ENCODE results near the gene PSMB5. TPM values are rescaled to one million over a fixed set of nuclear protein-coding genes. Genes with fewer than 3 reads are reported as not detected.

The PSMB5 gene
- total RNA-seq, 5 donors from 2014 or later (not counting 1 experiment from before 2014, with no cell fraction given): 20.6 to 43.9 (median 38.0) TPM

DNA sequence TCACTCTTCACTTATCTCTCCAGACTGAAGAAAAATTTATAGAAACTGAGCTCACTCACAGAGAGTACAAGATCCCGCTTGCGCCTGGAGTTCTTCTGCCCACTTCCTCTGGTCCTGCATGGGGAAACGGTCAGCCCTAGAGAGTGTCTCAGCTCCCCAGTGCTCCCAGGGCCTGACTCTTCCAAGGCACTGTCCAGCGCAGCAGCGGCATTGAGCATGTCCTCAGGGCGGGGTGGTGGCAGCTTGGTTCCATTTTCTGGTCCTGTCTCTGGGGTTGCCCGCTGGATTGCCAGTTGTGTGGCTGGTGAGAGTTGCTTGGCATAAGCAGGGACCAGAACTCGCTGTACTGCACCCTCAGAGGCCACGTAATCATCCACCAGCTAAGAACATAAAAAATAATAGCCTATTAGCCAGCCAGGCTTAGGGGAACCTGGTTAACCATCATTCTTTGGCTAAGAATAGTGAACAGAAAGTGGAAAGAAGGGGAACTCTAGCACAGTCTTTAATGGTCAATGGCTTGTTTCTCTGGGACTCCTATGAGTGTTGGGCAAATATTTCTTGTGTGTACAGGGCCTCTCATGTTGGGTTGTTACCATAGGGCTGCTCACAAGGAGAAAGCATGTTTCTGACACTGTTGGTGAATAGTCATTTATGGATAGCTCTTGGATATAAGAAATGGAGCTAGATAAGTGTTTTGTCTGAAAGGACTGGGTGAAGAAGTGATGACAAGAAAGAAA, 38.6 kb downstream of the PSMB5 start:
- ATAC-seq (replicated peaks in 1 of 4) (no peak), DNase-seq (no peak)
- Mint-ChIP-seq H3K27me3 (no peaks in the 10 kb centered on the region), H3K9me3 (no peaks in the 10 kb centered on the region), H3K36me3 (peaks cover 13% of the 10 kb centered on the region), H3K27ac (no peak overlapping the region), H3K4me1 (no peaks in the 10 kb centered on the region), H3K4me3 (no peak overlapping the region)
- POLR2A ChIA-PET: interaction anchor here (0.6 kb wide), 2 partner anchors 9 to 13 kb away, joined by 4 to 5 read pairs; no protein-coding TSS in a partner anchor
- no peaks in the 10 kb centered on the region for H3K27me3 ChIP-seq (replicated peaks in 1 of 2; ENCODE audit: control insufficient read depth in 2 of 2, extremely low read depth in 1 of 2, insufficient read depth in 2 of 2, low read length in 1 of 2)
- peaks cover 4% of the 10 kb centered on the region in 2 donors for H3K36me3 ChIP-seq (ENCODE audit: control insufficient read depth in 2 of 2, extremely low read depth in 1 of 2, insufficient read depth in 1 of 2, low read length in 1 of 2)
- no peaks in the 10 kb centered on the region for H3K9me3 ChIP-seq
- no peak overlapping the region for H3K27ac ChIP-seq (ENCODE audit: low read length)
- H3K4me1 ChIP-seq (ENCODE audit: control insufficient read depth in 1 of 2, extremely low read depth in 1 of 2, insufficient read depth in 2 of 2, low read length in 2 of 2): peaks cover 0 to 4% of the 10 kb centered on the region in 2 experiments
- WGBS (ENCODE audit: insufficient coverage): 91% methylated on average over 6 of the region's 9 CpGs
- no peak overlapping the region for H3K4me3 ChIP-seq (ENCODE audit: control insufficient read depth in 1 of 2, extremely low read depth in 1 of 2, low read length in 1 of 2)
- CTCF ChIA-PET: interaction anchor here (0.6 to 3.5 kb wide), 17 partner anchors 10 to 1074 kb away, joined by 3 to 38 read pairs (median 5); partner anchors contain the start of gene CDH24 (in 1 of the 2)

DNA sequence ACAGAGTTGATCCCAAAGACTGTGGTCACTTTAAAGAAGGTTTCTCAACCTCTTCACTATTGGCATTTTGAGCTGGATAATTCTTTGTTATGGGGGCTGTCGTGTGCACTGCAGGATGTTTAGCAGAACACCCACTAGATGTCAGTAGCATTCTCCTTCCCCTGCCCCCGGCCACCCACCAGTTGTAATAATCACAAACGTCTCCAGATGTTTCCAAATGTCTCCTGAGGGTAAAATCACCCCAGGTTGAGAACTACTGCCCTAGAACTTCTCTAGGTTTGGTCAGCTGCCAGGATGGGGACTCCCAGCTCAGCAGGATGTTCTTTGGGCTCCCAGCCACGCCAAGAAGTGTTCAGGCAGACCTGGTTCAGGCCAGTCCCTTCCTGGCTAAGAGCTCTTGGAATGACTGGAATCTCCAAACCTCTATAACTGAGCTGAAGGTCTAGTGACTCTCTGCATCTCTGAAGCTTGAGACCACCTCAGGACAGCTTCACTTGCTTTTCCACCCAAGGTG, 39.9 kb downstream of the PSMB5 start:
- peaks cover 4% of the 10 kb centered on the region in 2 donors for H3K36me3 ChIP-seq (ENCODE audit: control insufficient read depth in 2 of 2, extremely low read depth in 1 of 2, insufficient read depth in 1 of 2, low read length in 1 of 2)
- Mint-ChIP-seq H3K4me3 (no peak overlapping the region), H3K27ac (no peak overlapping the region), H3K27me3 (no peaks in the 10 kb centered on the region), H3K36me3 (peaks cover 17% of the 10 kb centered on the region), H3K4me1 (no peaks in the 10 kb centered on the region), H3K9me3 (no peaks in the 10 kb centered on the region)
- no peaks in the 10 kb centered on the region for H3K27me3 ChIP-seq (replicated peaks in 1 of 2; ENCODE audit: control insufficient read depth in 2 of 2, extremely low read depth in 1 of 2, insufficient read depth in 2 of 2, low read length in 1 of 2)
- no peak overlapping the region for H3K27ac ChIP-seq (ENCODE audit: low read length)
- no peak overlapping the region for H3K4me3 ChIP-seq (ENCODE audit: control insufficient read depth in 1 of 2, extremely low read depth in 1 of 2, low read length in 1 of 2)
- no peaks in the 10 kb centered on the region for H3K9me3 ChIP-seq
- DNase-seq (peak in 10 of 35 experiments; percentile 24 to 62 (median 32)), ATAC-seq (replicated peaks in 1 of 4) (peak; percentile 69 to 85 (median 75))
- POLR2A ChIA-PET: interaction anchor here (0.6 to 0.7 kb wide), 5 partner anchors 68 to 1193 kb away, joined by 5 to 8 read pairs (median 6); no protein-coding TSS in a partner anchor
- WGBS (ENCODE audit: insufficient coverage): 27% methylated on average over 3 of the region's 4 CpGs
- CTCF ChIA-PET: interaction anchor here (0.5 to 3.5 kb wide), 29 partner anchors 8 to 896 kb away, joined by 3 to 38 read pairs (median 6); partner anchors contain the start of genes ACIN1 (in 1 of the 2) and CDH24 (in 1 of the 2)
- peaks cover 0 to 4% of the 10 kb centered on the region in 2 experiments for H3K4me1 ChIP-seq (ENCODE audit: control insufficient read depth in 1 of 2, extremely low read depth in 1 of 2, insufficient read depth in 2 of 2, low read length in 2 of 2)

DNA sequence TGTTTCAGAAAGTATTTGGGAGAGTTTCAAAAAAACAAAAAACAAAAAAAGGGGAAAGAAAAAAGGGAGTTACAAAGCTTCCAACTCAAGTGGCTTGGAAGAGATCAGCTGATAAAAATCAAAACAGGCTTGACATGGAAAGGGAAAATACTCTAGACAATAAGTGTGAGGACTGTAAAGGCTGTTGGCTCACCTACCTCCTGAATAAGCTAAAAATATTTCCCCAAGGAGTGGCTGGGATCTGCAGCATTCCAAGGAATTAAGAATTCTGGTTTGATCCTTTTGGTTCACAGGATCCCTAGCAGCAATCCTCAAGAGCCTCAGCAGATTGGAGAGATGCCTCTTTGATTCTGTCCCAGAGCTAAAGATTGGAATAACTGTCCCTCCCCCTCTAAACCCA, 41.2 kb downstream of the PSMB5 start:
- H3K9me3 Mint-ChIP-seq: no peaks in the 10 kb centered on the region
- DNase-seq (no peak), ATAC-seq (replicated peaks in 1 of 4) (no peak)
- H3K36me3 Mint-ChIP-seq: peaks cover 19% of the 10 kb centered on the region
- Histone ChIP-seq H3K27ac (ENCODE audit: low read length) (no peak overlapping the region), H3K36me3 (ENCODE audit: control insufficient read depth in 2 of 2, extremely low read depth in 1 of 2, insufficient read depth in 1 of 2, low read length in 1 of 2) (peaks cover 0 to 3% of the 10 kb centered on the region in 2 donors), H3K9me3 (no peaks in the 10 kb centered on the region), H3K27me3 (replicated peaks in 1 of 2; ENCODE audit: control insufficient read depth in 2 of 2, extremely low read depth in 1 of 2, insufficient read depth in 2 of 2, low read length in 1 of 2) (no peaks in the 10 kb centered on the region), H3K4me3 (ENCODE audit: control insufficient read depth in 1 of 2, extremely low read depth in 1 of 2, low read length in 1 of 2) (no peak overlapping the region), H3K4me1 (ENCODE audit: control insufficient read depth in 1 of 2, extremely low read depth in 1 of 2, insufficient read depth in 2 of 2, low read length in 2 of 2) (peaks cover 0 to 4% of the 10 kb centered on the region in 2 experiments)
- H3K4me1 Mint-ChIP-seq: no peaks in the 10 kb centered on the region
- POLR2A ChIA-PET: interaction anchor here in 1 of 2 donors (1.1 kb wide), 1 partner anchor 14 kb away, joined by 4 read pairs; no protein-coding TSS in a partner anchor
- no peak overlapping the region for H3K4me3 Mint-ChIP-seq
- no peaks in the 10 kb centered on the region for H3K27me3 Mint-ChIP-seq
- H3K27ac Mint-ChIP-seq: no peak overlapping the region
- CTCF ChIA-PET: interaction anchor here (0.6 to 3.5 kb wide), 10 partner anchors 13 to 77 kb away, joined by 3 to 11 read pairs (median 4); partner anchors contain the start of gene CDH24 (in 1 of the 2)

DNA sequence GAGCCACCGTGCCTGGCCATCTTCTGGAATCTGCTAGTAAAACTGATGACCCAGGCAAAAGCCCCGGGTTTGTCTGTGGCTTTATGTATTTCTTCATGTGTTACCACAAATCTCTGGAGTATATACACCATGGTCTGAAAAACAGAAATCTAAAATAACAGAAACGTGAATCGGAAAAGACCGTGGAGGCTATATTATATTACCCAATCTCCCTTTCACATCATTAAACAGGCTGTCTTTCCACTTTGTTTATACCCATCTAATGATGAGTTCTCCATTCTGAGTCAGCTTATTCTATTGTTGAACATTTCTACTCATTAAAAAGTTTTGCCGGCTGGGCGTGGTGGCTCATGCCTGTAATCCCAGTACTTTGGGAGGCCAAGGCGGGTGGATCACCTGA, 42.8 kb downstream of the PSMB5 start:
- H3K4me1 Mint-ChIP-seq: no peaks in the 10 kb centered on the region
- H3K4me3 ChIP-seq (ENCODE audit: control insufficient read depth in 1 of 2, extremely low read depth in 1 of 2, low read length in 1 of 2): no peak overlapping the region
- no peak for ATAC-seq (replicated peaks in 1 of 4)
- no peaks in the 10 kb centered on the region for H3K27me3 Mint-ChIP-seq
- peaks cover 0 to 4% of the 10 kb centered on the region in 2 experiments for H3K4me1 ChIP-seq (ENCODE audit: control insufficient read depth in 1 of 2, extremely low read depth in 1 of 2, insufficient read depth in 2 of 2, low read length in 2 of 2)
- H3K9me3 Mint-ChIP-seq: no peaks in the 10 kb centered on the region
- no peaks in the 10 kb centered on the region for H3K9me3 ChIP-seq
- peaks cover 19% of the 10 kb centered on the region for H3K36me3 Mint-ChIP-seq
- no peak overlapping the region for H3K27ac Mint-ChIP-seq
- H3K4me3 Mint-ChIP-seq: no peak overlapping the region
- no peak overlapping the region for H3K27ac ChIP-seq (ENCODE audit: low read length)
- no peak for DNase-seq
- ChIA-PET CTCF (interaction anchor here (0.6 to 1.1 kb wide), 3 partner anchors 15 to 197 kb away, joined by 4 to 6 read pairs (median 4); no protein-coding TSS in a partner anchor), POLR2A (interaction anchor here in 1 of 2 donors (0.6 kb wide), 1 partner anchor 22 kb away, joined by 7 read pairs; no protein-coding TSS in a partner anchor)
- H3K27me3 ChIP-seq (replicated peaks in 1 of 2; ENCODE audit: control insufficient read depth in 2 of 2, extremely low read depth in 1 of 2, insufficient read depth in 2 of 2, low read length in 1 of 2): no peaks in the 10 kb centered on the region
- H3K36me3 ChIP-seq (ENCODE audit: control insufficient read depth in 2 of 2, extremely low read depth in 1 of 2, insufficient read depth in 1 of 2, low read length in 1 of 2): peaks cover 0 to 5% of the 10 kb centered on the region in 2 donors
- 80% methylated on average over 3 of the region's 8 CpGs for WGBS (ENCODE audit: insufficient coverage)

DNA sequence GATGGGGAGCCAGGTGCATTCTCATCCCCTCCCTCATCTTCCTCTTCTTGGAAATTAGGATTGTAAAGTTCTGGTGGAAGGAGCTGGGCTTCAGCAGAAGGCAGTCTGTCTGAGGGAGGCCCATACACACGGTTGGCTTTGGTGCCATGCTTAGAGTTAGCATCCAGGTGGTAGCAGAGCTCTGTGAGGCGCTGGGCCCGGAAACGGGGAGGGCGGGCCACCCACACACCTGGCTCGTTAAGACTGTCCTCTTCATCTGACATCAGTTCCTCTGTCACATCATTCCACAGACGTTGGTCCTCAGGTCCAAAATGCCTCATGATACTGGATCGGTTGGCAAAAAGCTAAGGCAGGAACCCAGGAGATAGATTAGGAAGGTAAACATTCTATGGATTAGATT, 47.4 kb downstream of the PSMB5 start:
- Histone ChIP-seq H3K27ac (ENCODE audit: low read length) (no peak overlapping the region), H3K36me3 (ENCODE audit: control insufficient read depth in 2 of 2, extremely low read depth in 1 of 2, insufficient read depth in 1 of 2, low read length in 1 of 2) (peaks cover 0 to 5% of the 10 kb centered on the region in 2 donors), H3K4me1 (ENCODE audit: control insufficient read depth in 1 of 2, extremely low read depth in 1 of 2, insufficient read depth in 2 of 2, low read length in 2 of 2) (peaks cover 0 to 13% of the 10 kb centered on the region in 2 experiments), H3K4me3 (ENCODE audit: control insufficient read depth in 1 of 2, extremely low read depth in 1 of 2, low read length in 1 of 2) (no peak overlapping the region), H3K9me3 (no peaks in the 10 kb centered on the region), H3K27me3 (replicated peaks in 1 of 2; ENCODE audit: control insufficient read depth in 2 of 2, extremely low read depth in 1 of 2, insufficient read depth in 2 of 2, low read length in 1 of 2) (peaks cover 0 to 5% of the 10 kb centered on the region in 2 experiments)
- Mint-ChIP-seq H3K27ac (no peak overlapping the region), H3K9me3 (no peaks in the 10 kb centered on the region), H3K27me3 (no peaks in the 10 kb centered on the region), H3K4me3 (no peak overlapping the region), H3K4me1 (peaks cover 0 to 1% (median 0%) of the 10 kb centered on the region in 3 donors), H3K36me3 (peaks cover 13% of the 10 kb centered on the region)
- DNase-seq: no peak
- CTCF ChIA-PET: interaction anchor here (1.1 to 5.3 kb wide), 17 partner anchors 8 to 416 kb away, joined by 3 to 140 read pairs (median 9); partner anchors contain the start of genes CDH24 (in 1 of the 2) and PRMT5 (in 1 of the 2)
- 87% methylated on average over 6 of the region's 8 CpGs for WGBS (ENCODE audit: insufficient coverage)
- POLR2A ChIA-PET: interaction anchor here (0.5 to 1.3 kb wide), 3 partner anchors 8 to 24 kb away, joined by 3 to 10 read pairs (median 5); no protein-coding TSS in a partner anchor
- ATAC-seq (replicated peaks in 1 of 4): no peak

DNA sequence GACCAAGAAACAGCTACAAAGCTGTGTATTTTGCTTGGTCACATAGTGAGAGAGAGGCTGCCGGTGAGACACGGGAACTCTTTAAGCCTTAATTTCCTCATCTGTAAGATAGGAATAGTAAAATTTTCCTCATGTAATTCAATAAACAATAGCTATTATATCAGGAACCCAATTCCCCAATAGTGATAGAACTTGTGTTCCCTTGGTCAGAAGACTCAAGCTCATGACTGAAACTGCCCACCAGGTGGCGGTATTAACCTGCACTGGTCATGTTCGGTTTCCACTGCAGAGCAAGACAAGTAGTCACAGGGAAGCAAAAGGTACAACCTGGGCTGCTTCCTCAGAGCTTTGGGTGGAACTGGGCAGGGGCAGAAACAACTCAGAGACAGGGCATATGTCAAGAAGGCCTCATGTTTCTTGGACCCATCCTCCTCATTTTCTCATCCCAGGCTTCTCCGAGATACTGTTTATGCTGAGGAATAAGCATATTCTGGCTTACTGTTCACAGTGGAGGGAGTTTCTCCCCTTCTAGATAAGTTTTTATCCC, 48.1 kb downstream of the PSMB5 start:
- H3K9me3 Mint-ChIP-seq: no peaks in the 10 kb centered on the region
- peaks cover 13% of the 10 kb centered on the region for H3K36me3 Mint-ChIP-seq
- H3K36me3 ChIP-seq (ENCODE audit: control insufficient read depth in 2 of 2, extremely low read depth in 1 of 2, insufficient read depth in 1 of 2, low read length in 1 of 2): peaks cover 0 to 5% of the 10 kb centered on the region in 2 donors
- POLR2A ChIA-PET: interaction anchor here (0.5 to 1.3 kb wide), 7 partner anchors 9 to 160 kb away, joined by 3 to 5 read pairs (median 4); partner anchors contain the start of gene CDH24 (in 1 of the 2)
- ATAC-seq (replicated peaks in 1 of 4) (peak; percentile 58 to 70 (median 64)), DNase-seq (peak; percentile 70 to 95 (median 84))
- H3K4me1 Mint-ChIP-seq: peaks cover 0 to 1% (median 0%) of the 10 kb centered on the region in 3 donors
- CTCF ChIA-PET: interaction anchor here (0.5 to 5.3 kb wide), 65 partner anchors 8 to 1915 kb away, joined by 3 to 140 read pairs (median 5); partner anchors contain the start of genes CDH24 (in 2 of the 2), ACIN1 (in 1 of the 2), C14orf119 (in 1 of the 2) and HAUS4 (in 1 of the 2)
- H3K27ac Mint-ChIP-seq: no peak overlapping the region
- H3K27me3 Mint-ChIP-seq: no peaks in the 10 kb centered on the region
- WGBS (ENCODE audit: insufficient coverage): 0% methylated on average over 2 of the region's 5 CpGs
- H3K9me3 ChIP-seq: no peaks in the 10 kb centered on the region
- peaks cover 0 to 20% of the 10 kb centered on the region in 2 experiments for H3K4me1 ChIP-seq (ENCODE audit: control insufficient read depth in 1 of 2, extremely low read depth in 1 of 2, insufficient read depth in 2 of 2, low read length in 2 of 2)
- no peak overlapping the region for H3K4me3 ChIP-seq (ENCODE audit: control insufficient read depth in 1 of 2, extremely low read depth in 1 of 2, low read length in 1 of 2)
- peaks cover 0 to 12% of the 10 kb centered on the region in 2 experiments for H3K27me3 ChIP-seq (replicated peaks in 1 of 2; ENCODE audit: control insufficient read depth in 2 of 2, extremely low read depth in 1 of 2, insufficient read depth in 2 of 2, low read length in 1 of 2)
- H3K27ac ChIP-seq (ENCODE audit: low read length): no peak overlapping the region
- no peak overlapping the region for H3K4me3 Mint-ChIP-seq

All from T-cell (primary cell).